Stimulated activated CD8-positive, alpha-beta memory T cell treated with anti-CD3 and anti-CD28 coated beads, Interleukin-15, amount 100 ng/mL, for 24 hours (primary cell): Measurements from ENCODE around the gene PRR27.

Source experiments
- DNase-seq: peaks from one replicate; pipeline ENCODE4 v3.0.0-alpha.2; 2020; ENCODE audit warnings: low read depth

Gene PRR27

DNA sequence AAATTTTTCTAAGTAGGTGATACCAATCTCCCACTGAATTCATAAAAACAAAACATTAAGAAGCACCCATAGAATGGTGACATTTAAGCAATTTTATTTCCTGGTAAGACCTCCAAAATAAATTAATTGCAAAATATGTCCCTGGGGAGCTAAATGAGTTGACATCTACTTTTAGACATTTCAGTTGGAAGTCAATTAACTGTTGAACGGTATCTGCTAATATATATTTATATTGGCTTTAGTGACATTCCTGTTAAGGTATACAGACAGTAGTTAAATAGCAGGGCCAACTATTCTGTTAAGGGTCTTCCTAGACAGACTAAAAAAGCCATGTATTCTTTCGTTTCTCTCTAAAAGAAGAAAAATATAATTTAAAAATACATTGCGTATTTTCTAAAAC, at the start of gene PRR27:
Gene PRR27 (plus strand): TSS at position 301 of the 400 bp plus-strand sequence. CDS start 139 bp downstream, outside the sequence.
- DNase-seq = no peak

DNA sequence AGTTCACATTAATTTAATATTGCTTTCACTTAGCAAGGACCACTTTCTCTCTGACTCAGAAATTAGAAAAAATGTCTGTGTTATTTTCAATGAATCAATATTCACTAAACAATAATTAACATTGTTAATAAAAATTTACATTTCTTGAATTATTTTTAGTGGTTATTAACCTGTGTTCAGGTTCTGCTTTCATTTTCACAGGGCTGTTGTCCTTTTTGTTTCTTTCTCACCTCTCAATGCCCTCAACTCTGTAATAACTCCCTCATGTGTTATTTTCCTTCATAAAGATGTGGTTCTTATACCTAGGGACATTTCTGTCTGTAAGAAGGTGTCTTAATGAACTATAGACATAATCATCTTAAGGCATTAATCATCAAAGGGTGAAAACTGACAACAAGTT, 43.1 kb upstream of the PRR27 start:
- no peak for DNase-seq

DNA sequence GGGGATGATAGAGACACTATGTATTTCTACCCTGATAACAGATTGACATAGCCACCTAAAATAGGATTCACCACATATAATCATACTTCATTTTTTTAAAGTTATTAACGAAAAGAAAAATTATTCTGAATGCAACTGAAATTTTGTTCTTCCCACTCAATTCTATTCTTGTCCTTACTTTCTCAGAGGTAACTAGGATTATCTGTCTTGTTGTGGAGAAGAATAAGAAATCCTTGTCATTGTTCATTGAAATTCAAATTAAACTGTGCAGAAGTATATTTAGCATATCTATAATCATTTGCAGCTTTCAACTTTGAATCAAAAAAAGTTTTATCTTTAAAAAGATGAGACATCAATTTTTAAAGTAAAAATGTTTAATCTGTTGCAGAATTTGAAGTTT, 40.4 kb upstream of the PRR27 start:
- DNase-seq = no peak

DNA sequence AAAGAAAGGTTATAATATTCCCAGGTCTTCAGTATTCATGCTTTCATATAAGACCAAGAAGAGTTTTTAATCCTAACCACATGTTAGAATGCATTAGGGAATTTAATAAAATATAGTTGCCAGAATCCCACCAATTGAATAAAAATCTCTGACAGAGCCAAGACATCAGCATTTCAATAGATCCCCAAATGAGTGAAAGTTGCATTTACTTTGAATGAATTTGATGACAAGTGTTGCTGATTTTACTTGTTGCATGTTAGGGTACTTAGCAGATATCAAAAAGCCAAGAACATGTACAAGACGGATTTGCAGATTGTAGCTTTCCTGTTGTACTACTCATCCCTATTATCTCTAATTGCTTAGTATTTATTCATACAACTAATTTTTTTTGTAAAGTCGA, 39.9 kb upstream of the PRR27 start:
- DNase-seq = no peak

DNA sequence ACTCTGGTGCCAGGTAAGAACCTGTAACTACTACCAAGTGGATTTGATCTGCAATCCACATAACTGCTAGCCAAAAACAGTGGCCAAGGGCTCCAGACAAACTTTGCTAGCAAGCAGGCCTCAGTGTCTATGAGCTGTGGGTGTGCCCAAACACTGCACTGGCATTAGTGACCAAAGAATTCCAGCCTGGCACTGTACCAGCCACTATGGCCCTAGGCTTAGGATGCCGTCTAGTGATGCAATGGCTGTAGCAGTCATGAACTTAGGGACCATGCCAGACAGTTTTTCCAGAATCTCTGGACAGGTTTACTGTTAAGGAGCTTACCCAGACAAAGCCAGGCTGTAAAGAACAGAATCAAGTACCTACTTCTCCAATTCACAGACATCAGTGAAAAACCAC, 33.7 kb upstream of the PRR27 start:
- DNase-seq = no peak

DNA sequence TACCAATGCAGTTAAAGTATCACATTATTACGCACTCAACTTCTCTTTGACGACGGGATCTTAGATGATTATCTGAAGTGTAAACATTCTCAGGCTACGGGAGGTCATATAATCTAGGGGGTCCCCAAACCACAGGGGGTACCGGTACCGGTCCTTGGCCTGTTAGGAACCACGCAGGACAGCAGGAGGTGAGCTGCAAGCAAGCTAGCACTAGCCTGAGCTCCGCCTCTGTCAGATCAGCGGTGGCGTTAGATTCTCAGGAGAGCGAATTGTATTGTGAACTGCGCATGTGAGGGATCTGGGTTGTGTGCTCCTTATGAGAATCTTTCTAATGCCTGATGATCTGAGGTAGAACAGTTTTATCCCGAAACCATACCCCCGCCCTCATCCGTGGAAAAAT, 20.6 kb upstream of the PRR27 start:
- no peak for DNase-seq

DNA sequence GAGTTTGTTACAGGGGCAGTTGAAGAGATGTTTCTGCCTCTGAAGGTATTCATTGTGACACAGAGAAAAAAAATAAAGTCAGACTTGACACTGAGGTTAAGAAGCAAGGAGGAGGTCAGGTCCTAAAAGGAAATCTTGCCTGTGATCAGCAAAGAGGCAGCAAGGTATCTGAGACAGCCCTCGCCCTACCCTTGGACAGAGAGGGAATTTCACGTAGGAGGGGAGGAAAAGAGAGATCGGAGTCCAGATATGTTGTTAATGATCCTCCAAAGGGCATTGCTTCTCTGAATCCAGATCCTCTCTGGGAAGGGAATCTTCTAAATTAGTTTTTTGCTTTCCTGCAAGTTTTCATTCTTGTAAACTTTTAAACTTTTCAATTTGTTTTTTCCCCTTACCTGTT, 15.3 kb upstream of the PRR27 start:
- DNase-seq = no peak

DNA sequence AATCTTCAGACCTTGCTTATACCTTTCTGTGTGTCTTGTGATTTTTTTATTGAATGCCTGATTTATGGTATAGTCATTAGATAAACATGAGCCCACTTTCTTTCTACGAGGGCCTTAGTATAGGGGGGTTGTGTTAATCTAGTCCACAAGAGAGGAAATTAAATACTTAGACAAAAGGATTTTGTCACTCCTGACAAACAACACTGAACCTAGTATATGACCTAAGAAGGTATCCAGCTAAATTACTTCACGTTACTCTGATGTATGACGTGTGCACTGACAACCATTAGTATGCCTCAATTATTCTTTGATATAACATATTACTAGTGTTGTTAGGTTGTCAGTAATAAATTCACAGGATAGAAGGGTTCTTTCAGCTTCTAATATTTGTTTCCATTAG, 2.8 kb upstream of the PRR27 start:
- no peak for DNase-seq

DNA sequence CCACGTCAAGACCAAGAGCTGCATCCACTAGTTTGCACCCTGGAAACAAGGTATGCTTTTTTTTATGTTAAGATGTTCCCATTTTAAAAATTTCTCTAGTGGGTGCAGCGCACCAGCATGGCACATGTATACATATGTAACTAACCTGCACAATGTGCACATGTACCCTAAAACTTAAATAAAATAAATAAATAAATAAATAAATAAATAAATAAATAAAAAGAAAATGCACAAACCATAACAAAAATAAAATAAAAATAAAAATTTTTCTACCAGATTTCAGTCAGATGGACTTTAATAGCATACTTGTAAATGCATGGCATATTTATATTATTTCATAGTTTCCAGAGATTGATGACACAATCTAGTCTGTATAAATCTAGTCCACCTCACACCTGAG, 1.9 kb upstream of the PRR27 start:
- no peak for DNase-seq

DNA sequence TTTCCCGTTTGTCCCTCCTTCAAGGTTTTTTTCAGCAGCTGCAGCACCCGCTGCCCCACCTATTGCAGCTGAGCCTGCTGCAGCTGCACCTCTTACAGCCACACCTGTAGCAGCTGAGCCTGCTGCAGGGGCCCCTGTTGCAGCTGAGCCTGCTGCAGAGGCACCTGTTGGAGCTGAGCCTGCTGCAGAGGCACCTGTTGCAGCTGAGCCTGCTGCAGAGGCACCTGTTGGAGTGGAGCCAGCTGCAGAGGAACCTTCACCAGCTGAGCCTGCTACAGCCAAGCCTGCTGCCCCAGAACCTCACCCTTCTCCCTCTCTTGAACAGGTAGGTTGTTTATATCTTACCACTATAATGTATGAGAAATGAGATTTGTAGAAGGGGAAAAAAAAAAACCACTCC, 4.5 kb downstream of the PRR27 start:
- DNase-seq = no peak

DNA sequence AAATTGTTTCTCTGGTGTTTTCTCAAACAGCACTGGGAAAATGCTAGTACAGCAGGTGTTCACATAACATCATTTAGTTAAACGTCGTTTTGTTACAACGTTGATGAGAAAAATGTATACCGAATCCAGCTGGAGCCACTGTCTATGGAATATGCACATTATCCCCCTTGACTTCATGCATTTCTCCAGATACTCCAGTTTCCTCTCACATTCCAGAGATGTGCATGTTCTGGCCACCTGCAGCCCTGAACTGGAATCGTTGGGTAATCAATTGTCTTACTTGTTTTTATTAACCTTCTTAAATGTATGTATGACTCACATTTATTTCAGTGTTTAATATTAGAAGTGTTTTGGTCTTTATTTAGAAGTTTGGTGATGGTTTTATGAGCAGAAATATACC, 23.1 kb downstream of the PRR27 start:
- DNase-seq = no peak

DNA sequence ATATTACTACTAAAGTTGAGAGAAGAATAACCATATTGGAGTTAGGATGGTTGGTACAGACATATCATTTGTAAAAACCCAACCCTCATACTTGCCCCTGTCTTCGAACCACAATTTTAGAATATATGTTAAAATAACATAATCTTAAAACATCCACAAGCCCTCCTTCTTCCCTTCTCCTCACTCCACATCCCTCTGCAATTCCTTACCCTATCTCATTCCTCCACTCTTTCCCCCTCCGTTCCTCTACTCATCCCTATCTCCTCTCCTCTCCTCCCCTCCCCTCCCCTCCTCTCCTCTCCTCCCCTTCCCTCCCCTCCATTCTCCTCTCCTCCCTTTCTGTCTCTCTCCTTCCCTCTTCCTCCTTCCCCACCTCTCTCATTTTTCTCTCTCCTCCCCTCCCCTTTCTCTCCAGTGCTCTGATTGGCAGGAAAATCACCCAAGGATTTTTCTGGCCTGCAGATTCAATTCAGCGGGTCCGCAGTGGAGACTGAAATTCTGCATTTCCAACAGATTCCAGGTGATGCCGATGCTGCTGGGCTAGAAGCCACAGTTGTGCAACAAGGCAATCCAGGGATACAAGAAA, 24.1 kb downstream of the PRR27 start:
- DNase-seq = no peak

DNA sequence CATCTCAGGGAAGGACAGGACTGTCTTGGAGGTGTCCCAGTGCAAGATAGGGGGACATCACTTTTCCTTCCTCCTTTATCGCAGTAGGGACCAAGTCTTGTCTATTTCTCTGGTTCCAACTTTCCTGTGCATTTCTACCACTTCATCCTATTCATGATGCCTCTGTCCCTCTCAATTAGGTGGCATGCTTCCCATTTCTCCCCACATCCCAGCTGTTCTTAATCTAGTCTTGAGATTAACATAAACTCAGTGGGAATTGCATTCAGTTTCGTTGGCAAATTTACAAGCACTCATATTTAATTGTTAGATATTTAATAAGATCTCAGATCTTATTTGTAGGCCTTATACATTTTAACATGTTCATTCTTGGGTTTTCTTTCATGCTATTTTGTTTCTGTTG, 25.8 kb downstream of the PRR27 start:
- DNase-seq = no peak

DNA sequence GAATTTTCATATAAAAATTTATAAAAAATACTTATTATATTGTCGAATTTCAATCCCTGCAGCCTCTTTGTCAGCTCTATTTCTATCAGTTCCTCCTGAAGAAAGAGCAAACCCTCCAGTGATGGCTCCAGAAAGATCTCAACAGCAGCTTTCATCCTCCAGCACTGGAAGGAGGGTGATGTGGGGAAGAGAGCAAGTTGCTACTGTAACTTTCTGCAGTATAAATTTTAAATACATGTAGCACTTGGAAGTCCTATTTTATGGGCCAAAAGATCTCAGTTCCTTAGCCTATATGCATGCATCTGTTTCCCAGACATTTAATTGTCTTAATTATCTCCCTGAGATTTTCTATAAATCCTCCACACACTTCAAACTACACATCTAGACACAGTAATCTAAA, 27.8 kb downstream of the PRR27 start:
- no peak for DNase-seq

DNA sequence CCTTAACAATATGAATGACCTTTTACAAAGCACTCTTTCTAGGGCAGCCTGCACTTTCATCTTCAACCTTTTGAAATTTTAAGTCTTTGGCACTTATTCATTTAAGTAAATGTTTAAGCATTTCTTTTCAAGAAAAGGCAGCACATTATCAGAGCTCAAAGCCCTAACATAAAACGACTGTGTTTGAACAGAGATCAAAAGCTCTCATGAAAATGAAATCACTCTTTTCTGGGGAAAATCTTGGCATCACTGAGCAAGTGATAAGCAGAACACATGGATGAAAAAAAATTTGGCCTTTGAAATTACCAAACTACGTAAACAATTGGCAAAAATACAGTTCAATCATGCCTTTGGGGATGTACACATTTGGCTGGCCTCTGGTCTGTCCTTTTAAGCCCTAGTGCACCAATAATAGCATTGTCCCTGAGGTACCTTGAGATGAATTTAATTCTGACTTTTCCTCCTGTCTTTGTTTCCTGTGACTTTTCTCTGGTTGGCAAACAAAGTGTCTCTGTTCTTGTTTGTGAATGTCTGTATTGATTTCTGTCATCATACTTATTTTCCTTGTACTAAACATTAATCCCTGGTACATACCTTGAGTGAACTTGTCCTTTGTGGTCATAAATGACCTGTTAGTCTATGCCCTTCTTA, 28.6 kb downstream of the PRR27 start:
- DNase-seq = no peak

DNA sequence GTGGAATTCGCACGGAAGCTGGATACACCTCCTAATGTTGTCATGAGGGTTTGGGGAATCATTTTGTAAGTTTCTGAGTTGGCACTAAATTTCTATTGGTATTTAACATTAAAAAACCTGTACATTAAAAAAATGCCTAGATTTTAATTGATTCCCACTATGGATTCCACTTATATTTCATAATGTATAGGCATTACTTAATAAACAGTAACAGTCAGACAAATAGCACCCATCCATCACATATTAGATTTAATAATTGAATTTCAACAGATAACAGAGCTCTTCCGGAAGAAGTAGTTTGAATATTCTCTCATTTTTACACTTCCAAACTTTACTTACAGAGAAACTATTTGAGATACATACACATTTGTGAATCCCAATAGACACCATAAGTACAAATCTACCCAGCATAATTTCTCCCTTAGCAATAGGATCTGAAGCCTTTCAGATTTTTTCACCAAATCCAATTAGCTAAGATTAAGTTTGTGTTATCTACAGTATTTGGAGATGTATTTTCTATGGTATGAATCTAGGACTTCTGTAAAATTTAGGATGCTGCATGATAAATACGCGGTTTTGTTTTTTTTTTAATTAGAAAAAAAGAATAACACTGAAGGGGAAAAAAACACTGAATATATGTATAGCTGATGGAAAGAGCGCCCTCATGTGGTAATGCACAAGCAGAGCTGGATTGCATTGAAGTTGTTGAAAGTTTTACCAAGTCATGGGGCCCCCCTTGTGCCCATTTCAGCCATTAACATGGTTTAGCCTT, 29.3 kb downstream of the PRR27 start:
- no peak for DNase-seq

DNA sequence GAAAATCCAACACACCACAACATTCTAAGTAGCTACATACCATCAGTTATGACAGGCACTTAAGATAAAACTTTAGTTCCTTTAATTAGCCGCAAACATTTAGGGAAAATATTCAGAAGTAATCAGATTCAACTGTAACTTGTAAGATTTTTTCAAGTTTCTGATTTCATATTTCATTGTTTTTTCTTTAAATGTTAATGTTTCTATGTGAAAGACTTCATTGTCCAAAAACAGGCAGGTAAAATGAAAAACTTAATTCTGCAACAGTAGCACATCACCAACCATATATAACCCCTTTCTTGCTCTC, 29.9 kb downstream of the PRR27 start:
- no peak for DNase-seq

DNA sequence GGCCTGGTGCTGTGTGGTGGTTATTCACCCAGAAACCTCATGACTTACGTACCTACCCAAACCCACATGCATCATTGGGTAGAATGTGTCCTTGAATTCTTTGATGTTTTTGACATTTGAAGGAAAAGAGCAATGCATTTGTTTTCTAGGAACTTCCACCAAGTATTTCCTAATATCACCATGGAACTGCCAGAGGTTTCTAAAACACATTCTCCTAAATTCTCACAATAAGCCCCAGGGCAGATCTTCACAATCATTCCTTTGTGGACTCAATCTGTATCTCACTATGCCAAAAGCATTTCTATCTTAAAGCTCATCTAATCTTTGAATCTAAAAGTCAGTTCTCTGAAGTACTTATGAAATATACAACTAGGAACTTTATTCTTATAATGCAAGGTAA, 33.2 kb downstream of the PRR27 start:
- no peak for DNase-seq

DNA sequence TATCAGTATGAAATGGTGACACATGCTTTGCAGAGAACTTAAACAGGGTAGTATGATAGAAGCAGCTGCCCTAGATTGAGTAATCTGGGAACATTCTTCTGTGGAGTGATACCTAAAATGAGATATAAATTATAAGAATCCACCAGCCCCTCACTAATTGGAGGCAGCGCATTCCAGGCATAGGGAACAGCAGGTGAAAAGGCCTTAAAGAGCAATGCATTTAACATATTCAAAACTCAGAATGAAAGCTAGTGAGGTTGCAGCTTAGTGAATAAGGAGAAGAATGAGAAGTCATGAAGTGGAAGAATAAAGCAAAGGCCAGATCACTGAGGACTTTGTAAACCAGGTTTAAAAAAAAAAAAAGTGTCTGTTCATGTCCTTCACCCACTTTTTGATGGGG, 36.5 kb downstream of the PRR27 start:
- DNase-seq = no peak

DNA sequence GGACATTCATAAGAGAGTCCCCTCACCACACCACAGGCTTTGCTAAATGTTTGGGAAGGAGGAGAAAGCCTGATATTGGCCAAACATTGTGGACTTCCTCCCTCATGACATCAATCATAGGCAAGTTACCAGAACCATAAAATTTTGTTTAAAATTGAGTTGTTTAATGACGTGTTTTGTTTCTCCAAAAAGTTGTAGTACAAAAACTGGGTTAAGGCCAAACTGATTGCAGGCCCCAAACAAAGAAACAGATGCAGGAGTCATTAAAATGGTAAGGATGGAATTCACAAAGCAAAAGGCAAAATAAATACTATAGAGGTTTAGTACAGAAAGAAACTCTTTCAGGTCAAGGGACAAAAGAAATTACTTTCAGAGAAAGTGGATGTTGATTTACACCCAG, 37.6 kb downstream of the PRR27 start:
- DNase-seq = no peak

DNA sequence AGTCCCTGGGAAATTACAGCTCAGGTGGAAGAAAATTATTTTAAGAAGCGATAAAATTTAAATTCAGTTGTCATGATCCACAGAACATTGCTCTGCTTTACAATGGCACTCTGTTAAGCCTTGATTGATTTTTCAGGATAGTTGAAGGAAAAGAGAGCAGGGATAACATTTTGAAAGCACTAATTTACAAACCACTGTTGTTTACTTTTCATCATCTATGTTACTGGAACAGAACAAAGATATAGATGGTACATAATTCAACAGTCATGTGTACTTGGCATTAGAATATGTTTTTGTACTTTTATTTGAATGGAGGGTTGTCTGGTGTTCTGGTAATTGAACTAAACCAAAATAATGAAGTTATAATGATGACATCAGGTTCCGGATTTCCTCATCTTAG, 38.9 kb downstream of the PRR27 start:
- DNase-seq = no peak

DNA sequence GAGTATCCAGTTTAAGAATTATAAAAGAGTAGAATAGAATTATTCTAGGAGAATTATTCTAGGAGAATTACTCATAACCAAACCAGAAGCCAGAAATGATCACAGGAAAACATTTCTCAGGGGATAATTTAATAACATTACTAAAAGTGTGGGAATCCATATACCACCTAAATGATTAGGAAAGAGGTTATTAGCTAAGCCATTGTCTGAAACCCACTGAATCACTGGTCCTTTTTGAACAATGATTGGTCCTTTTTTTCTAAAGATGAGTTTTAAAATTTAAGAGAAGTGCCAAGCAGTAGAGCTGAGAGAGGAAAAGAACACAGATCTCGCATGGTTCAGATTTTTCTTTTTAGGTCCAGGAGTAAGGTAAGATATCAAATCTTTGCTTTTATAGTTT, 41.4 kb downstream of the PRR27 start, which contains the start of gene ODAM:
Gene ODAM (plus strand): TSS at position 301 of the 400 bp plus-strand sequence. CDS start 819 bp downstream, outside the sequence.
- no peak for DNase-seq

DNA sequence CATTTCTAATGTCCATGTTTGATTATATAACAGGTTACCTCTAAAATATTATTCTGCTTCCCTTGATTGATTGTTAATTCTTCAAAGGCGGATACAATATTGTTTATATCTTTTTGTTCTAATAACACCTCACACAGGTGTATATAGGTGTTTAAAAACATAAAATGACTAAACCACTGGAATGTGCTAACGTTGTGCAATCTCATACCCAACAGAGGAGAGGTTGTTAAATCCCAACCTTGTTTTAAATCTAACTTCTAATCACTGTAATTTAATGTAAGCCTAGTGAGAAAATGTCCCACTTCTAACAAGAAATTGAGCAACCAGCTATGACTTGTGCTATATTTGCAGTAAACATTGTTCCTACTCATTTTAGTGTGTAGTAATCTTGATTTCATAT, 42.8 kb downstream of the PRR27 start:
- DNase-seq = no peak

DNA sequence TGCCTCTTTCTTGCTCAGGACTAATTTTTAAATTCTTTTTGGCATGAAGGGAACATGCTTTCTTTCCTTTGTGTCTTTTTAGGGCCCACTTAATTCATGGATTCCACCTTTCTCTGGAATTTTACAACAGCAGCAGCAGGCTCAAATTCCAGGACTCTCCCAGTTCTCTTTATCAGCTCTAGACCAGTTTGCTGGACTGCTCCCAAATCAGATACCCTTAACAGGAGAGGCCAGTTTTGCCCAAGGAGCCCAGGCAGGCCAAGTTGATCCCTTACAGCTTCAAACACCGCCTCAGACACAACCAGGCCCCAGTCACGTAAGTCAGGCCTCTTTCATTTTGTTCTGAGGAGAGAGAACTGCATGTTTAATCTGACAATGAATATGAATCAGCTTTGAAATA, 43.8 kb downstream of the PRR27 start:
- DNase-seq = no peak
